ENCODE measurements around the gene EFHC1. TPM values are rescaled to one million over a fixed set of nuclear protein-coding genes. Genes with fewer than 3 reads are reported as not detected.

Gene EFHC1
- total RNA-seq, 1 donor from 2014 or later = 54.9 TPM

DNA sequence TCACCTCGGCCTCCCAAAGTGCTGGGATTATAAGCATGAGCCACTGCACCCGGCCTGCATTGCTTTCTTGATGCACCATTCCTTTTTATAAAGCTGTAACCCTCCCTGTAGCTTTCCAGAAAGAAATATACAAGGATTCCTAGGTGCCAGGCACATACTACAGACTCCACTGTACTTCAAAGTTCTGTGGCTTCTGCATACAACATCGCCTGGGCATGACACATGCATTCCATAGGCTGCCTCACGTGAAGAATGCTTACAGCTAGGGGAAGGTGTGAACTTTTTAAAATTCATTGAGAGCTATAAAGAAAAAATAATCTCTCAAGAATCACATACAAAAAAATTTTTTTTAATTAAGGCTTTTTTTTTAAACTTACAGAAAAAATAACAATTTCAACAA, 106.5 kb downstream of the EFHC1 start:
- Mint-ChIP-seq H3K4me3 (no peak overlapping the region), H3K27me3 (no peaks in the 10 kb centered on the region), H3K4me1 (ENCODE audit: unreplicated experiment) (peaks cover 16% of the 10 kb centered on the region), H3K27ac (no peak overlapping the region), H3K9me3 (no peaks in the 10 kb centered on the region), H3K36me3 (peaks cover 4% of the 10 kb centered on the region)
- no peak for DNase-seq (ENCODE audit: extremely low spot score, unreplicated experiment)
- TF ChIP-seq CTCF (conservative IDR thresholded peaks at IDR 0.05) = no peak

DNA sequence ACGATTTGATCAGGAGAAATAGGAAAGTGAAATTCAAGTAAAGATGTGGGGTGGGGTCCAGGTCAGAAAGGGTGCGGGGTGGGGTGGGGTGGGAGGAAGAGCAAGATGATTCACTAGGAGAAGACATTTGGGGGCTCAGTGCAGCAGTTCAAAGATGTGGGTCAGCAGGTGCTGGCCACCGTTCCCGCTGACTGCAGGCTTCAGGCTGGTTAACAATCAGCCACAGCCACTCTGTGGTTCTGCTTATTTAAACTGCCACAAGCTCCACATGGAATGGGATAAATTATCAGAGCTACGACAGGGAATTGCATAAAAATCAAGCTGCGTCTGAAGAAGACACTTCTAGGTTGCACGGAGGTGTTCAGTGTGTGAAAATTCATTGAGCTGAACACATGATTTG, 107.3 kb downstream of the EFHC1 start:
- no peak overlapping the region for H3K27ac Mint-ChIP-seq

GRCh38 chr6:52529311-52529710, 109.2 kb downstream of the EFHC1 start:
- no peak overlapping the region for H3K27ac Mint-ChIP-seq
- DNase-seq (ENCODE audit: extremely low spot score, unreplicated experiment) = no peak
- H3K27me3 Mint-ChIP-seq = no peaks in the 10 kb centered on the region
- H3K4me3 Mint-ChIP-seq = no peak overlapping the region
- H3K9me3 Mint-ChIP-seq = no peaks in the 10 kb centered on the region
- no peaks in the 10 kb centered on the region for H3K4me1 Mint-ChIP-seq (ENCODE audit: unreplicated experiment)
- no peak for TF ChIP-seq CTCF (conservative IDR thresholded peaks at IDR 0.05)
- peaks cover 6% of the 10 kb centered on the region for H3K36me3 Mint-ChIP-seq

More for the DNA sequence above, 107.3 kb downstream of the EFHC1 start:
- peaks cover 11% of the 10 kb centered on the region for H3K4me1 Mint-ChIP-seq (ENCODE audit: unreplicated experiment)
- no peaks in the 10 kb centered on the region for H3K27me3 Mint-ChIP-seq
- no peak overlapping the region for H3K4me3 Mint-ChIP-seq
- H3K36me3 Mint-ChIP-seq = peaks cover 6% of the 10 kb centered on the region
- no peak for TF ChIP-seq CTCF (conservative IDR thresholded peaks at IDR 0.05)
- H3K9me3 Mint-ChIP-seq = no peaks in the 10 kb centered on the region
- DNase-seq (ENCODE audit: extremely low spot score, unreplicated experiment) = no peak

DNA sequence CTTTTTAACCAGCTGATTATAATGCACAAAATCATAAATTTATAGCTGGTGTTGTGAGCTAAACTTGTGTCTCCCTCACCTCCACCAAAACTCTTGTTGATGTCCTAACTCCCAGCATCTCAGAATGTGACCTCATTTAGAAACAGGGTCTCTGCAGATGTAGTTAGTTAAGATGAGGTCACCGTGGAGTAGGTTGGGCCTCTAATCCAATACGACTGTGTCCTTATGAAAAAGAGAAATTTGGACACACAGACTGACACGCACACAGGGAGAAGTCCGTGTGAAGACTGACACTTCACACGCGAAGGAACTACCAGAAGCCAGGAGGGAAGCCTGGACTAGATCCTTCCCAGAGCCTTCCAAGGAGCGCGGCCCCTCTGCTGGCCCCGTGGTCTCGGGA, 110.2 kb downstream of the EFHC1 start:
- Mint-ChIP-seq H3K27me3 (no peaks in the 10 kb centered on the region), H3K4me1 (ENCODE audit: unreplicated experiment) (no peaks in the 10 kb centered on the region), H3K4me3 (no peak overlapping the region), H3K9me3 (no peaks in the 10 kb centered on the region), H3K27ac (no peak overlapping the region), H3K36me3 (peaks cover 11% of the 10 kb centered on the region)
- no peak for TF ChIP-seq CTCF (conservative IDR thresholded peaks at IDR 0.05)
- no peak for DNase-seq (ENCODE audit: extremely low spot score, unreplicated experiment)

- no peaks in the 10 kb centered on the region for H3K9me3 Mint-ChIP-seq
- no peaks in the 10 kb centered on the region for H3K27me3 Mint-ChIP-seq
- peaks cover 17% of the 10 kb centered on the region for H3K36me3 Mint-ChIP-seq
- TF ChIP-seq CTCF (conservative IDR thresholded peaks at IDR 0.05) = no peak
- no peak overlapping the region for H3K27ac Mint-ChIP-seq
- H3K4me1 Mint-ChIP-seq (ENCODE audit: unreplicated experiment) = no peaks in the 10 kb centered on the region
- no peak overlapping the region for H3K4me3 Mint-ChIP-seq
- DNase-seq (ENCODE audit: extremely low spot score, unreplicated experiment) = no peak
These were observed 111.3 kb downstream of the EFHC1 start for GRCh38 chr6:52531396-52531795.

DNA sequence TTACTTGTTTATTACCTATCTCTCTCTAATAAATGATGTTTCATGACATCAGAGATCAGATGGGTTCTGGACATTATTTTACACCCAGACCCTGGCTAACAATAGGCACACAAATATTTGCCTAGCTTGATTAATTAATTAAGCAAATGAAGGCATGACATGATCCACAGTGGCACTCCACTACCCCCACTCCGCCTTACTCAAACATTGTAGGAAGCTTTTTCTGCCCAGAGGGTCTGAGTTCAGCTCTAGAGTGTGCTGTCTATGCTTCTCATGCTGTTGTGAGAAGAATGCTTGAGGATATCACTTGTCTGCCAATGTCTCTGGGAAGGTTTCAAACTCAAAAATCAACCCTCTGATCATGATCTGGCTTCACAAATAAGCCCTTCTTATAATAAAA, 111.7 kb downstream of the EFHC1 start:
- H3K4me1 Mint-ChIP-seq (ENCODE audit: unreplicated experiment) = no peaks in the 10 kb centered on the region
- H3K27ac Mint-ChIP-seq = no peak overlapping the region
- no peaks in the 10 kb centered on the region for H3K9me3 Mint-ChIP-seq
- no peaks in the 10 kb centered on the region for H3K27me3 Mint-ChIP-seq
- H3K36me3 Mint-ChIP-seq = peaks cover 17% of the 10 kb centered on the region
- DNase-seq (ENCODE audit: extremely low spot score, unreplicated experiment) = no peak
- no peak overlapping the region for H3K4me3 Mint-ChIP-seq
- no peak for TF ChIP-seq CTCF (conservative IDR thresholded peaks at IDR 0.05)
